Fibroblast of the conjunctiva (primary cell): Measurements from ENCODE around the gene TENM3.

ENCODE experiments used
- DNase-seq: peaks from one replicate; pipeline ENCODE4 v3.0.0-alpha.2; 2010; ENCODE audit warnings: low read depth

The TENM3 gene

DNA sequence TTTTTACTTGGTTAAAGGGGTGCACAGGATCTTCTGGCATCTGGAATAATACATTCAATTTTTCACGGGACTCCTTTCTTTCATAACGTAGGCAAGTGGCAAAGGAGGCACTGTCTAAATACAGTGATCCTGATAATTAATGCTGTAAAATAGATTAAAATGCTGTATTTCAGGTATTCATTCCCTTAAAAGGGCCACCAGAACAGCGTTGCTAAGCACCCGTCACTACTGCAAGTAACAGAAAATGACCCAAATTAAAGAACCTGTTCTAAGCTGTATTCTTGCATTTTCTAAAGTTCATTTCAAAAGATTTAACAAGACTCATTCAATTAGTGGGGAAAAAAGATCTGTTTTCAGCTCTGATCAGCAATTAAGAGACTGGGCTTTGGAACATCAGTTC lies 208.2 kb downstream of the TENM3 start:
- no peak for DNase-seq

DNA sequence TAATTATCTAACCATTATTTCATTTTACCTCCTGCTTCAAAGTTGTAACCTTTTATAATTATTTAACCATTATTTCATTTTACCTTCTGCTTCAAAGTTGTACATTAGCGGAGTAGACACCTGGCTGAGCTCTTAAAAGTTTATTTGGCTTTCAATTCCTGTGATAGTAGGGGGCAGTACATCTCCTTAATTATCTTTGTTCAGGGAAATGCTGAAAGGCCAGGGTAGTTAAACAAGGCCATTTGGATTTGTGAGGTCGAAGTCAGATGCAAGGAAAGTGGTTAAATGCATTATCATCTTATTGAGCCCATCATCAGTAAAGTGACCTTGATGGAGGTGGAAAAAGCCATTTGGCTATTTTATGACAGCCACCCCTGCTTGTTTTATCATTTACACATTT lies 210.6 kb downstream of the TENM3 start:
- DNase-seq: no peak

DNA sequence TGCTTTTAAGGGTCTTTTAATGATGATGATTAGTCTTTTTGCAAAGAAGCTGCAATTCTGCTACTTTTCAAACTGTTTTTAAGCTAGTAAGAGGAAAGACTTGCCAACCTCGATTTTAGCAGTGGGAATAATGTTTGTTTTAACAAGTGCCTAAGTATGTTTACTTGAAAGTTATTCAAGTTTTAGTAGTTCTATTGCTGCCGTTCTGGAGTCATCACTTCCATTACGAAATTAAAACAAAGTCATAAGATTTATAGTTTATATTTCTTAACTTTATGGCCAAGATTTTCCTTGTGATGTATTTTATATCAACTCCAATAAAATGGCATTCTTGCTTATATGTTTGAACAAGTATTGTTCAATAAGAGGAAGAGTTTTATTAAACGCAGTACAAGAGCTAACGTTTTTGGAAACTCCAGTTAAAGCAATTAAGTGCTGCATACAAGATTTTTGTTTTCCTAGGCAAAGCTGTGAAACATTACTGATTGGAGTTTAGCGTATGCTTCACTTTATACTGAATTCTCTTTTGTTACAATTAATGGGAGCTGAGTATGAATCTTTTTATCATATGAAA lies 211.3 kb downstream of the TENM3 start:
- no peak for DNase-seq

DNA sequence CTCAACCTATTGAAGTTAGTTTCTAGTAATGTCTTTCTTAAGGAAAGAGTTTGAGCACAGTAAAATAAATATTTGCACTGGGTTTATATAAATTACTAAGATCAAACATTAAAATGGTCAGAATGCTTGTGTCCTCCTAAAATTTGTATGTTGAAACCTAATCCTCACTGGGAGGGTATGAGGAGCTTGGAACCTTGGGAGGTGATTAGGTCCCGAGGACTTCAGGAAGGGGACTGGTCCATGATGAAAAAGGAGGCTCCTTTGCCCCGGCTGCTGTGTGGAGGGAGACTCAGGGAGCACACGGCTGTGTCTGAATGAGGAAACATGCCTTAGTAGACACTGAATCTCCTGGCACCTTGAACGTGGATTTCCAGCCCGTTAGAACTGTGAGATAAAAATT lies 221.9 kb downstream of the TENM3 start:
- no peak for DNase-seq

DNA sequence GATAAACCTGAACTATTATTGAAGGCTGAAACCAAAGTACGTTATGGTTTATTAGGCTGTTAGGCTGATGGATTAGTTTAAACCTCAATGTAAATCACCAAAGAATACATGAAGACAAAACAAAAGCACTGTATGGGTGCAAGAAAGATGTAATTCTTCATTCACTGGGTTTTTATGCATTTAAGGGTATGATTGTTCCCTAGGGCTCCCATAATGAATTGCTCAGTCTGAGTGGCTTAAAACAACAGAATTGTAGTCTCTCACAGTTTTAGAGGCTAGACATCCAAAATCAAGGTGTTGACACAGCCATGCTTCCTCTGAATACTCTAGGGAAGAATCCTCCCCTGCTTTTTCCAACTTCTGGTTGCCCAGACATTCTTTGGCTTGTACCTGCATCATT lies 222.8 kb downstream of the TENM3 start:
- DNase-seq: no peak

DNA sequence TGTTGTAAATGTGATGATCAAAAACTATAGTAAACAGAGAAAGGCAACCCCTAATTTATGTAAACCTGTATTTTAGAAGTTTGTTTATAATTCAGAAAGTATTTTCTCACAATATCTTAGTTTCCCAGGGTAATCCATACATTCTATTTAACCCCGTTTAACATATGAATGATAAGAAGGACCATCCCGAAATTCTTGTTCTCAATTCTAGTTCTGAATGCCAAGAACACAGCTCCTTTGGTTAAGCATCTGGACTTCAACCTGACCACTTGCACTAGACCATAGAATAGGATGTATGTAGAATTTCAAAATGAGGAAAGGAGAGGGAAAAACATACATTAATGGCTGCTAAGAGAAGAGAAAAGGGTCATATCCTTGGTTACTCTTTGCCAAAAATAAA lies 227.0 kb downstream of the TENM3 start:
- DNase-seq: no peak

DNA sequence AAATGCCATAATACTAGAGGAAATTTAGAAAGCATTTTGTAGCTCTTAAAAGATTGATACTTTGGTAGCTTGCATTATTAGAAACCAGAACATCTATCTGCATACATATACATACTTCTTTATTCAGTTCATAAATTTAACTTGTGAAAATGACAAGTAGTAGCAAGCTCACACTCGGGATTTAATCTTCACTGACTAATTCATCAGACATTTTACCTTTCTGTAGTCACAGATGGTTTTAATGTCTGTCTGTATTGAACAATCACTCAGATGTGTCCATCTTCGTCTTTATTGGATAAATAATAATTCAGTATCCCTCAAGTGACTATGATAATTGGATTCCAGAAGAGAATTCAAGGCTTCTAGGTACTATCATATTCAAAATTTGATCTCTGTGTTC lies 232.3 kb downstream of the TENM3 start:
- DNase-seq: no peak

DNA sequence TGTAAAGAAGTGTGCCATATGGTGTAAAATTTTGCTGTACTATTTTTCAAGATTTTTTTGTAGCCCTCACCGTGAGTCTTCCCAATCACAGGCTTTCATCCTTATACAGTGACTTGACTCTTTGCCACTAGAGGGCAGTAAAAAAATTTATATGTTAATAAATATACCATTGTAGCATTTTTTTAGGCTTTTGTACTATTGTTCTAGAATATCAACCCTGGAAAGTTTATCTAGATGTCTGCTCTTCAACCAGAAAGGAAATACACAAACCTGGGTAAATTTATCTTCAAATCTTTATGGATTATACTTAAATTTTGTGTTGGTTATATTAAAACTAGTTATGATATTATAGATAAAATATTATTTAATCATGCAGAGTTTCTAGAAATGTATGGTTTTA lies 235.3 kb downstream of the TENM3 start:
- DNase-seq: peak; percentile 13

DNA sequence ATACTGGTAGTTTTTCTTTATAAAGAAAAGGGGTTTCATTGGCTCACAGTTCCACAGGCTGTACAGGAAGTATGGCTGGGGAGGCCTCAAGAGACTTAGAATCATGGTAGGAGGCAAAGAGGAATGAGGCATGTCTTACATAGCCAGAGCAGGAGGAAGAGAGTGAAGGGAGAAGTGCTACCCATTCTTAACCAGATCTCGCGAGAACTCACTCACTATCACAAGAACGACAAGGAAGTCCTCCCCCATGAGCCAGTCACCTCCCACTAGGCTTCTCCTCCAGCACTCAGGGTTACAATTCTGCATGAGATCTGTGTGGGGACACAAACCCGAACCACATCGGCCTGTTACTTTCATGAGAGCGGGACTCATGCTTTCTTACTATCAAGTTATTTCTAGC lies 240.5 kb downstream of the TENM3 start:
- no peak for DNase-seq

DNA sequence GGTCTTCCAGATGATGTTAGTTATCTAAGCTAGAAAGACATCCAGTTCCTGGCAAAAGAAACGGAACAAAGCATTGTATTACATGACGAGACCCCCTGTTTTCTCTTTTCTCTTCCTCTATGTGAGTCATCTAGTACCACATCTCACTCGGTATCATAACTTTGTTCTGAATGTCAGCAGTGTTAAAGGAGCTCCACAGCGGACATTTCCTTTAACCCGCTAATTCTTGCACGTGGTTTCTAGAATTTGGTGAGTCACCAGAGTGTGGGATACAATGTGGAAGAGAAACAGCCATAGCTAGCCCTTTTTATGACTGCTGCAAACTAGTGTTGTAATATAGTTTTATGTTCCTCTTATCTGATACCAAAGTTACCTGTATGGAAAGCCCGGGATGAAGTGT lies 243.7 kb downstream of the TENM3 start:
- DNase-seq: no peak

DNA sequence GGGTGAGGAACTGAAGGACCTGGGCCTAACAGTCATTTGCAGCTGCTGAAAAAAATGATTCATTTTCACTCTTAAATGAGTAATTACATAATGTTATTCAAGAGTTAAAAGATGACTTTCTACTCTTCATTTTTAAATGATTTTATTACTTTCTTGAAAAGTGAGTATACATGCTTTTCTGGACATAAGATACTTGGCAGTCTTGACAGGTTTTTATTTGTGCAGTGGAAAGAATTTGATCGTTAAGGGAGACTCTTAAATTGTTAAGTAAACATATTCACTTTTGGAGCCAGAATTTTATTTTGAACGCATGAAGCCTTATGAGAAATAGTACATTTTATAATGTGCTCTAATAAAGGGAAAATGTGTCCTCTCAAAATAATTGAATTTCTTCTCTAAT lies 245.7 kb downstream of the TENM3 start:
- no peak for DNase-seq

DNA sequence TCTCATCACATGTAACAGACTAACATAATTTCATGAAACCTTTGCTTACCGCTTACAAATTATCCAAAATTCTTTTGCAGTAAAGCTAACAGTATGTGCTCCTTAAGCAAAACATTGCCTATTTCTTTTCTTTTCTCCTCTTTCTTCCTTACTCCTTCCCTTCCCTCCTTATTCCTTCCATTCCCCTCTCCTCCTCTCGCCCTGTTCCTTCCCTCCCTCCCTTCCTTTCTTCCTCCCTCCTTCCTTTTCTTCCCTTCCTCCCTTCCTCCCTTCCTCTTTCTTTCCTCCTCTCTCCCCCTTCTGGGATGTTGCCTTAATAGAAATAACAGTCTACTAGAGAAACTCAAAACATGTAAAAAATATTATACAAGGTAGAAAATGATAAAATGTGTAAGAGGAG lies 246.4 kb downstream of the TENM3 start:
- DNase-seq: no peak

DNA sequence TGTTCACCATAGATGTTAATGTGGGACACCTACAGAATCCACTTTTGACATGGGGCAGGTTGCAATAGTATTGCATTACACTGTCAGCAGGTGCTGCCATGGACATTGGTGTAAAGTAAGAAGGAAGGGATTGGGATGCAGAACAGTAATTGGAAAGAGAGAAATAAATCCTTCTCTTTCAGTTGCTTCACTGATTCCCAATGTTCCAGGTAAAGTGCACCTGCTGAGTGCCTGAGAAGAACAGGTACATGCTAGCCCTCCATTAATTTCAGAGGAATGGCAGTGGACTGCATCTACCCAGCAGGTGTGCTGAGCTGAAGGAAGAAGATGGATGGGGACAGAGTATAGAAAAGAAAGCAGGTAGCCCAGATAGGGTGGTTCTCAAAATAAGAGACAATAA lies 248.5 kb downstream of the TENM3 start:
- no peak for DNase-seq

DNA sequence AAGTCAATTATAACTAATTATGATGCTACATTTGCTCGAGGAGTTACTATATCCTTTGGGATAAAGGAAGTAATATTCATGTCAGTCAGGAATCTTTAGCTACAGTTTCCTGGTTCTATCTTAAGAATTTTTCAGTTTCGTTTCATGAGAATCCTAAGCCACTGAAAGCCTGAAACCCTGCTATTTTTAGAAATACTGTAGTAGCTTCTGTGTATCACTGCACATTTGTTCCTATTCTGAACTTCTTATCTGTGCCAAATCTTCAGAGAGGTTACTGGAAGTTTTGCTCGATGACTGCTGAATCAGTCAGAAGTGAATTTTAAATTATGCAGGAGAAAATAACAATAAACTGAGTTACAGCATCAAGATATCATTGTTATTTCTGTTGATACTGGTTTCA lies 249.2 kb downstream of the TENM3 start:
- DNase-seq: peak; percentile 17

DNA sequence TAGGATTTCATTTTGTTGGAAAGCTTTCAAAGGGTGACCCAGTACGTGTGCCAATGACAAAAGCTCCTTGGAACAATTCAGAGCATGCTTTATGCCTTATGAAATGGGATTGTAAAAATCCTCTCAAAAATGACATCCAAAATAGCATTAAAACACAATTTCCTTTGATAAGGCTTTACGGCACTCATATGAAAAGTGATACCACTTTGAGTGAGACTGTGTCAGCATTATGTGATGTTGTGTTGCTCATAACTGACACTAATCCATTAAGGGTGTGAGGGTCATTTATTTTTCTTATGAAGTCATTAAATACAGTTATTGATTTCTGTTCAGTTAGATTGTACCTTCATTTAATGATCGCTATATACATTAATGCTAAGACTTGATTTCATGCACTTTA lies 250.2 kb downstream of the TENM3 start:
- DNase-seq: no peak

DNA sequence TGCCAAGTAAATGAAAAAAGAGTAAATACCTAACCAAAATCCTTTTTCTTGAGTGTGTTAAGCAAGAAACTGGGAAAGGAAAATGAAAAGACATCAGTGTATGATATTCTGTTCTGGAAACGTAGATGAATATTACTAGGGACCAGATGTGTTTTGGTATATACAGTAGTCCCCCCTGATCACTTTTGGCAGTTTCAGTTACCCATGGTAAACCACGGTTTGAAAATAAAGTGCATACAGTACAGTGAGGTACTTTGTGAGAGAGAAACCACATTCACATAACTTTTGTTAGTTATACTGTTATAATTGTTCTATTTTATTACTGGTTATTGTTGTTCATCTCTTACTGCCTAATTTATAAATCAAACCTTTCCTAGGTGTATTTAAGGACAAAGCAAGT lies 250.9 kb downstream of the TENM3 start:
- DNase-seq: no peak

DNA sequence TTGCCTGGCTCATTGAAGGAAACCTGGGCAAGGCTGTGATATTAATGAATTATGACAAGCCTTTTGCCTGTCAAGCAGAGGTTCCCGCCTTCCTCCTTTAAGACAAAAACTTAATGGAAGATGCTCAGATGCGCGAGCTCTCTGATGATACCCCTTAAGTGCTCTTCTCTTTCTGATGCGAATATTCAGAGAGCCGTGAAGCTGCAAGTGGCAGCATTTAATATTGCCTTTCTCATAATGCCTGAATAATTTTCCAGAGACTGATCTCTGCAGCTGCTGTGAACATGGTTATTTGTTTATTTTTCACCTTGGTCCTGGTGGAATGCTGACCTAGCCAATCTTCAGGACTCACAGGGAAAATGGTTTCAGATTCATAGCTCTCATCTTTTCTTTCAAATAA lies 251.8 kb downstream of the TENM3 start:
- DNase-seq: no peak

DNA sequence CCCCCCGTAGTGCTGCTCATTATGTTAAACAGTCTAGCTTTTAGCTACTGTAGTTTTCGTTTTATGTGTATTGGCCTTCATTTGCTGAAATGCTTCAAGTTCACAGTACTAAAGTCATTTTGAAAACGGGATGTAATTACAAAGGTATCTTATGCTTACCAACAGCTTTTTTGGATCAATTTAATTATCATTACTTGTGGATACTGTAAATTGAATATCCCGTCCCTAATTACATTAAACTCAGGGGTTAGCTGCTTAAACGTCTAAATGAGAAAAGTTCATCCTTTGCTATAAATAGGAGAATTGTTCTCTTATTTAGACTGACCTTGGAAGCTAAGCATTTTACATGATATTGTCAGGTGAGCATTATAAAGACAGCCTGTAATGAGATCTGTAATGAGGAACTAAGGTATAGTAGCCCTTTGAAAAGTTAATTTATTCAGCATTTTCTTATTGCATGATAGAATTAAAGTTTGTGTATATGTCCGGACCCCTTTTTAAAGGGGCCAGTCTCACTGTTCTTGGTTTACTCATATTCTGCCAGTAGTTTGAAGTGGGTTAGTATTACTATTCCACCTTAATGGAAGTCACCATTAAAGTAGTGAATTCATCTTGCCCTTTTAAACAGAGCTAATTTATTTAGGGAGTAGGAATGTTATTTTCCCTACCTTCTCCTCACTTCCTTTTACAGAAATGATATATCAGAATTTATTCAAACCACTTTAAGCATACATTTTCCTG lies 252.6 kb downstream of the TENM3 start:
- DNase-seq: no peak

DNA sequence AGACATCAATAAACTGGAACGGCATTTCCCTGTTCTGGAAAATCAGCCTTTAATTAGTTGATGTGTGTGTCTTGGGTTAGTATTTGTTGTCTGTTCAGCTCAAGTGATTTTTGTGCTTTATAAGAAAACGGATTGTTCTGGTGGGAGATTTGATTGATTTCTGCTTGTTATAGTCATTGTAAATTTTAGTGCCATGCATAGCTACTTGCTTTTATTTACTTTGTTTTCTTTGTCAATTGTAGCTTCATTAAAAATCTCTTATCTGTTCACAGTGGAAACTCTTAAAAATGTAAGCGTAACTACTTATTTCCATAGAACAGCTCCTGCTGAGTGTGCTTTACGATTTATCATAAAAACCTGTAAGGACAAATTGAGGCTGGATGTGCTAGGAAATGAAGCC lies 253.2 kb downstream of the TENM3 start:
- DNase-seq: no peak

DNA sequence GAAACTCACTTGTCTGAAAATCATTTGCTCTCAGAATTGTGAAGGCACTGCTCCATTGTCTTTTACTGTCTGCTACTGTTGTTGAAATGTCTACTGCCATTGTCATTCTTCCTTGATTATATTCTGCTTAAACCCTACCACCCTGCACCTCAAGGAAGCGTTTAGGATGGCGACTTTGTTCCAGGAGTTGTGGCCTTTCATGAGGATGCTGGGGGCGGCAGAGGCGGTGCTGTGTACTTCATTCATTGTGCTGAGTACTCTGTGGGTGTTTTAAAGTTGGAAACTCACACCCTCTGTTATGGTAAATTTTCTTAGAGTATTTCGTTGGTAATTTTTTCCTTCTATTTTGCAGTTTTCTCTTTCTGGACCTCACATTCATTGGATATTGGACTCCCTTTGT lies 258.9 kb downstream of the TENM3 start:
- DNase-seq: no peak

DNA sequence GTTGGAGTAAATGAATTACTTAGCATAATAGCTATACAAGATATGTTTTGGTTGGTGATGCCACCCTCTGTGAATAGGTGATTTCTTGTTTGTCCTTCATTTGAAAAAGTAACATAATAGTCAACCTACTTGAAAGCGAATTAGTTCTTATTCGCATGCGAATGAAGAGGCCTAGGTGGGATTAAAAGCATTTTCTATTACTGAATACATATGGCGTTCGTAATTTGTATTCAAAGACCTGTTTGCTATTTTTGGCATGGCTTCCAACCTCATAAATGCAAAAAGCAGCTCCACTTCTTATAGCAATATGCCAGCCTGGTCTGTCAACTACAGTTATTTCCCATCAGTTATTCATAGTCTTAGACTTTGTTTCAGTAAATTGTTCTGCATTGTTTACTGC lies 261.3 kb downstream of the TENM3 start:
- DNase-seq: no peak

DNA sequence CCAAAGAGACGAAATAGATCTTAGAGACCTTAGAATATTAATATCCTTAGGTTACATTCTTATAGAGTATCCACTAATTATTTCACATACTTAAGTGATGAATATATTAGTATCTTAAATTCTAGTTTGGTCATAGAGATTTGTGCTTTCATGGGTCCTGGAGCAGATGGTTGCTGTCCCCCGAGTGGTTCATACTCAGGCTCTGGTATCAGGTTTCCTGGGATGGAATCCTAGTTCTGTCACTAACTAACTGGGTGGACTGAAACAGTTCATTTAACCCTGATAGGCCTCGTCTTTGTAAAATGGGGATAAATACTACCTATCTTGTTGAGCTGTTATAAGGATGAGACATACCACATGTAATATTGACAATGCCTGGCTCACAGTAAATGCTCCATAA lies 264.6 kb downstream of the TENM3 start:
- DNase-seq: no peak

DNA sequence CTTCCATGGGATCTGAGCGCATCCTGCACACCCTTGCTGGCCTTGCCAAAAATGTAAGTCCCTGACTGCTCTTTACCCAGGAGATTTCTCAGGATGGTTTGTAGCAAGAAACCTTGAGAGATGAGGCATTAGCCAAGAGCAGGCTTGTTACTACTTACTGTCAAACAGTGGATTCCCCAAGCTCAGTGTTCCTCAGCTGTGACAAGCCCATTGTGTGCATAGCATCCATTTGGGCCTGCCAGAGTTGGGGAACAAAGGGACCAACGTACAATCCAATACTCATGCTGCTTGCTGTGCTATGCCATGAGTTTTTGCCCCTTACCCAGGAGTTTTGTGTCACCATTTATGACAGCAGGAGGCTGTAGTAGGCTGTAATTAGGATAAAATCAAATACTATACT lies 267.6 kb downstream of the TENM3 start:
- no peak for DNase-seq

DNA sequence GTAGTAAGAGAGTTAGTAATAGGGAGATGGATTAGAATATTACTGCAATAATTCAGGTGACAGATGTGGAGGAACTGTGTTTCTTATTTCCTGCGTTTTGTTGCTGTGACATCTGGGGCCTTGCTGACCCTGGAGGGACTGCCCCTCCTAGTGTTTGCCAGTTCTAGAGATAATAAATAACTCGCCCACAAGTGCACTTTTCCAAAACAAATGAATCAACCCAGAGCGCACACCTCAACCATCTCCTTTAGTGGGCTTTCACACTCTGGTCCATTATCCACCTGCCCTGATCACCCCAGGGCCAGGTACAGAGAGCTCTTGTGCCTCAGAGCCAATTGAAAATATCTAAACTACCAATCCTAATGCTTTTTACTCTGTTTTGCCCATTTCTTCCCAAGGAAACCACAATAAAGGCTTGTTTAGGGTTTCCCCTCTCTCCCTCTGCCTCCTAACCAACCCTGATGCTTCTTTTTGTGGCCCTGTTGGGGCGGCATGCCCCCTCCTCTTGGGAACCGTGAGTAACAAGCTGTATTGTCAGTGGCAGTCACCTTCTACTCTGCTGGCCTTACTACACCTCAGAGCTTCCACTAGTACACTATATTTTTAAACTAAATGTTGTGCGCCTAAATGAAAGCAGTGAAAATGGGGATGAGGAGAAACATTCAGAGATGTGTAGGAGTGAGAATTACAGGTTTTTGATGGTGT lies 270.5 kb downstream of the TENM3 start:
- no peak for DNase-seq
